ENCODE data around the gene KCNB1.

GRCh38 chr20:49478754-49479689, 3.4 kb downstream of the KCNB1 start:
- TF ChIP-seq CTCF (IDR thresholded peaks at IDR 0.05; ENCODE audit: low read depth, low read length) (no peak), EZH2phosphoT487 (IDR thresholded peaks at IDR 0.05; ENCODE audit: low read depth) (no peak)

Data from OCI-LY3 (cell line).